MCF 10A (cell line): ENCODE measurements around the gene MIB2. TPM values are rescaled to one million over a fixed set of nuclear protein-coding genes. Genes with fewer than 3 reads are reported as not detected.

Experiments used
- BruUV-seq: library from RNA; stranded (reverse); fragments of 400-500 nt; replicated peaks from 2 replicates; lab custom pipeline; 2021; lab: Mats Ljungman, UMichigan
- CTCF ChIA-PET: fragments of 300-600 bp; sonication (Branson Sonifier 250); formaldehyde crosslinking; extraction: SDS; loops from one replicate; lab custom pipeline; 2021; ENCODE audit warnings: antibody characterized with exemption, inconsistent platforms; lab: Yijun Ruan, JAX
- POLR2A ChIA-PET: fragments of 300-600, 350-650 bp; sonication (Branson Sonifier 250); formaldehyde crosslinking; extraction: SDS; loops from one replicate; lab custom pipeline; 2020; ENCODE audit warnings: antibody characterized with exemption, inconsistent platforms; lab: Yijun Ruan, JAX
- DNase-seq: peaks from one replicate; pipeline ENCODE4 v3.0.0-alpha.2; 2018; ENCODE audit not compliant: unreplicated experiment
- H3K27ac Mint-ChIP-seq: one replicate; pipeline ENCODE4 v1.8.0; 2022; ENCODE audit warnings: mild to moderate bottlenecking, low read depth, mixed read lengths; ENCODE audit not compliant: unreplicated experiment
- H3K27me3 Mint-ChIP-seq: one replicate; pipeline ENCODE4 v1.8.0; 2022; ENCODE audit warnings: mixed read lengths; ENCODE audit not compliant: insufficient read depth, unreplicated experiment
- H3K36me3 Mint-ChIP-seq: one replicate; pipeline ENCODE4 v1.8.0; 2022; ENCODE audit warnings: mild to moderate bottlenecking, moderate library complexity, mixed read lengths; ENCODE audit not compliant: insufficient read depth, unreplicated experiment
- H3K4me1 Mint-ChIP-seq: one replicate; pipeline ENCODE4 v1.8.0; 2022; ENCODE audit warnings: mixed read lengths; ENCODE audit not compliant: insufficient read depth, unreplicated experiment
- H3K4me3 Mint-ChIP-seq: one replicate; pipeline ENCODE4 v1.8.0; 2022; ENCODE audit warnings: mild to moderate bottlenecking, moderate library complexity, mixed read lengths; ENCODE audit not compliant: unreplicated experiment
- H3K9me3 Mint-ChIP-seq: one replicate; pipeline ENCODE4 v1.8.0; 2022; ENCODE audit warnings: mixed read lengths; ENCODE audit not compliant: unreplicated experiment
- intact Hi-C: fragments of 100-400 bp; cut with micrococcal nuclease; formaldehyde crosslinking; loops from 2 replicates; pipeline ENCODE4 v1.14.1; 2022
- total RNA-seq: library from RNA; stranded (reverse); gene quantifications from 2 replicates; pipeline ENCODE4 v1.2.3, GENCODE V29; 2022
- TF ChIP-seq, protein P1 (sequence below): fragments of 200-600 bp; IDR thresholded peaks from one replicate; pipeline ENCODE4 v1.8.0; 2022; ENCODE audit warnings: antibody characterized with exemption, mild to moderate bottlenecking; ENCODE audit not compliant: unreplicated experiment

The MIB2 gene
- total RNA-seq, 1 experiment from 2014 or later = 46.4 TPM

GRCh38 chr1:1677718-1678580 is 62.6 kb downstream of the MIB2 start:
- DNase-seq = no peak
- peaks cover 42% of the 10 kb centered on the region for H3K36me3 Mint-ChIP-seq
- no peaks in the 10 kb centered on the region for H3K27me3 Mint-ChIP-seq
- no peaks in the 10 kb centered on the region for H3K9me3 Mint-ChIP-seq
- no TSS peak for BruUV-seq
- POLR2A ChIA-PET = no interaction called here
- CTCF ChIA-PET = interaction anchor here (0.5 kb wide), 2 partner anchors 64 to 104 kb away, joined by 4 to 5 read pairs; no protein-coding TSS in a partner anchor
- TF ChIP-seq, protein P1, sequence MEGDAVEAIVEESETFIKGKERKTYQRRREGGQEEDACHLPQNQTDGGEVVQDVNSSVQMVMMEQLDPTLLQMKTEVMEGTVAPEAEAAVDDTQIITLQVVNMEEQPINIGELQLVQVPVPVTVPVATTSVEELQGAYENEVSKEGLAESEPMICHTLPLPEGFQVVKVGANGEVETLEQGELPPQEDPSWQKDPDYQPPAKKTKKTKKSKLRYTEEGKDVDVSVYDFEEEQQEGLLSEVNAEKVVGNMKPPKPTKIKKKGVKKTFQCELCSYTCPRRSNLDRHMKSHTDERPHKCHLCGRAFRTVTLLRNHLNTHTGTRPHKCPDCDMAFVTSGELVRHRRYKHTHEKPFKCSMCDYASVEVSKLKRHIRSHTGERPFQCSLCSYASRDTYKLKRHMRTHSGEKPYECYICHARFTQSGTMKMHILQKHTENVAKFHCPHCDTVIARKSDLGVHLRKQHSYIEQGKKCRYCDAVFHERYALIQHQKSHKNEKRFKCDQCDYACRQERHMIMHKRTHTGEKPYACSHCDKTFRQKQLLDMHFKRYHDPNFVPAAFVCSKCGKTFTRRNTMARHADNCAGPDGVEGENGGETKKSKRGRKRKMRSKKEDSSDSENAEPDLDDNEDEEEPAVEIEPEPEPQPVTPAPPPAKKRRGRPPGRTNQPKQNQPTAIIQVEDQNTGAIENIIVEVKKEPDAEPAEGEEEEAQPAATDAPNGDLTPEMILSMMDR = no peak
- H3K4me3 Mint-ChIP-seq = no peak overlapping the region
- intact Hi-C loops = no loop called here
- H3K4me1 Mint-ChIP-seq = peaks cover 8% of the 10 kb centered on the region
- peak overlapping the region; percentile 42 for H3K27ac Mint-ChIP-seq

- H3K4me1 Mint-ChIP-seq = peaks cover 8% of the 10 kb centered on the region
- H3K27me3 Mint-ChIP-seq = no peaks in the 10 kb centered on the region
- no TSS peak for BruUV-seq
- DNase-seq = no peak
- intact Hi-C loops = no loop called here
- CTCF ChIA-PET = interaction anchor here (0.5 kb wide), 2 partner anchors 65 to 105 kb away, joined by 4 to 5 read pairs; no protein-coding TSS in a partner anchor
- TF ChIP-seq, protein P1 = peak; percentile 21
- H3K4me3 Mint-ChIP-seq = no peak overlapping the region
- H3K9me3 Mint-ChIP-seq = no peaks in the 10 kb centered on the region
- H3K36me3 Mint-ChIP-seq = peaks cover 42% of the 10 kb centered on the region
- POLR2A ChIA-PET = no interaction called here
- peak overlapping the region; percentile 42 for H3K27ac Mint-ChIP-seq
Measured at GRCh38 chr1:1678581-1679380, 63.5 kb downstream of the MIB2 start.

Other genes with a start within 250 kb of the MIB2 start
- gene AURKAIP1, start 240.3 kb upstream of the MIB2 start, total RNA-seq = 120 and 148 TPM in 2 replicates
- gene CCNL2, start 216.2 kb upstream of the MIB2 start, total RNA-seq = 230 and 248 TPM in 2 replicates
- gene MRPL20, start 208.2 kb upstream of the MIB2 start, total RNA-seq = 131 and 137 TPM in 2 replicates
- gene ANKRD65, start 194.2 kb upstream of the MIB2 start, total RNA-seq = 0.86 and 1.4 TPM in 2 replicates
- gene VWA1, start 179.8 kb upstream of the MIB2 start, total RNA-seq = 0.37 and 0.54 TPM in 2 replicates
- gene ATAD3C, start 165.8 kb upstream of the MIB2 start, total RNA-seq = 0.27 and 2.0 TPM in 2 replicates
- 42.2 and 46.9 TPM in 2 replicates for gene ATAD3B, start 143.7 kb upstream of the MIB2 start, total RNA-seq
- gene ATAD3A, start 103.3 kb upstream of the MIB2 start, total RNA-seq = 43.1 and 63.2 TPM in 2 replicates
- 3.6 and 5.5 TPM in 2 replicates for gene TMEM240, start 74.9 kb upstream of the MIB2 start, total RNA-seq
- gene SSU72, start 40.6 kb upstream of the MIB2 start, total RNA-seq = 97.4 and 104 TPM in 2 replicates
- 4.3 and 5.1 TPM in 2 replicates for gene FNDC10, start 15.4 kb upstream of the MIB2 start, total RNA-seq
- 1.4 and 1.7 TPM in 2 replicates for gene MMP23B, start 16.7 kb downstream of the MIB2 start, total RNA-seq
- gene CDK11B, start 43.5 kb downstream of the MIB2 start, total RNA-seq = 32.0 and 32.5 TPM in 2 replicates
- 35.4 and 38.1 TPM in 2 replicates for gene SLC35E2B, start 77.3 kb downstream of the MIB2 start, total RNA-seq
- gene CDK11A, start 108.9 kb downstream of the MIB2 start, total RNA-seq = 43.8 and 54.0 TPM in 2 replicates
- 106 and 107 TPM in 2 replicates for gene NADK, start 163.0 kb downstream of the MIB2 start, total RNA-seq